Mesenchymal stem cell (in vitro differentiated cells and primary cell): ENCODE results near the gene ZNF236.

ENCODE experiments used
- DNase-seq: peaks from one replicate; pipeline ENCODE4 v3.0.0-alpha.2; 2013
- H2AFZ ChIP-seq: one replicate; pipeline ENCODE4 v1.6.1; 2013; ENCODE audit warnings: low read depth, mild to moderate bottlenecking, control low read depth, inconsistent platforms, low read length, moderate library complexity
- H2AK5ac ChIP-seq: 2 replicates; pipeline ENCODE4 v1.6.1; 2013; ENCODE audit warnings: low read length, moderate library complexity, mild to moderate bottlenecking, inconsistent platforms; ENCODE audit not compliant: severe bottlenecking
- H2BK120ac ChIP-seq: one replicate; pipeline ENCODE4 v1.6.1; 2013; ENCODE audit warnings: low read depth, mild to moderate bottlenecking, inconsistent platforms, low read length, moderate library complexity
- H2BK12ac ChIP-seq, 2 experiments: one replicate each; pipeline ENCODE4 v1.6.1; 2013; ENCODE audit warnings: inconsistent platforms in 2 of 2, low read length in 2 of 2, mild to moderate bottlenecking in 2 of 2, moderate library complexity in 2 of 2, control low read depth in 1 of 2
- H2BK15ac ChIP-seq: one replicate; pipeline ENCODE4 v1.6.1; 2013; ENCODE audit warnings: mild to moderate bottlenecking, low read depth, inconsistent platforms; ENCODE audit not compliant: poor library complexity, severe bottlenecking
- H2BK5ac ChIP-seq: 2 replicates; pipeline ENCODE4 v1.6.1; 2013; ENCODE audit warnings: low read depth, mild to moderate bottlenecking, low read length, control low read depth, inconsistent platforms; ENCODE audit not compliant: poor library complexity, severe bottlenecking
- H3K14ac ChIP-seq, 2 experiments: one replicate each; pipeline ENCODE4 v1.6.1; 2013; ENCODE audit warnings: inconsistent platforms in 2 of 2, low read length in 2 of 2, control low read depth in 1 of 2, mild to moderate bottlenecking in 1 of 2, moderate library complexity in 1 of 2
- H3K18ac ChIP-seq, 2 experiments: one replicate each; pipeline ENCODE4 v1.6.1; 2013; ENCODE audit warnings: inconsistent platforms in 2 of 2, low read length in 2 of 2, control low read depth in 1 of 2, low read depth in 1 of 2, mild to moderate bottlenecking in 1 of 2
- H3K23ac ChIP-seq, 2 experiments: one replicate each; pipeline ENCODE4 v1.6.1; 2013; ENCODE audit warnings: inconsistent platforms in 2 of 2, low read length in 2 of 2, mild to moderate bottlenecking in 2 of 2, moderate library complexity in 2 of 2, control low read depth in 1 of 2
- H3K27ac ChIP-seq: 2 replicates; pipeline ENCODE4 v1.5.1; 2013; ENCODE audit warnings: mild to moderate bottlenecking, moderate library complexity, low read length, control low read depth, inconsistent platforms; ENCODE audit not compliant: poor library complexity, severe bottlenecking
- H3K27me3 ChIP-seq, 2 experiments: 2 replicates each; pipeline versions ENCODE4 v1.6.1 to v1.7.0; 2013; ENCODE audit warnings: low read length in 2 of 2, mild to moderate bottlenecking in 2 of 2, moderate library complexity in 2 of 2, control low read depth in 1 of 2, inconsistent platforms in 1 of 2; ENCODE audit not compliant: control insufficient read depth in 1 of 2, insufficient read depth in 1 of 2
- H3K36me3 ChIP-seq, 2 experiments: 2 replicates each; pipeline versions ENCODE4 v1.6.1 to v1.7.0; 2013; ENCODE audit warnings: low read length in 2 of 2, control low read depth in 1 of 2, inconsistent platforms in 1 of 2, low read depth in 1 of 2, mild to moderate bottlenecking in 1 of 2; ENCODE audit not compliant: insufficient read depth in 2 of 2, control insufficient read depth in 1 of 2
- H3K4ac ChIP-seq, 2 experiments: one replicate each; pipeline ENCODE4 v1.6.1; 2013; ENCODE audit warnings: inconsistent platforms in 2 of 2, low read length in 2 of 2, mild to moderate bottlenecking in 2 of 2, moderate library complexity in 2 of 2, control low read depth in 1 of 2, low read depth in 1 of 2
- H3K4me1 ChIP-seq: 2 replicates; pipeline ENCODE4 v1.6.1; 2013; ENCODE audit warnings: low read depth, low read length, control low read depth; ENCODE audit not compliant: control insufficient read depth, insufficient read depth
- H3K4me2 ChIP-seq: 2 replicates; pipeline ENCODE4 v1.6.1; 2013; ENCODE audit warnings: low read length, mild to moderate bottlenecking, inconsistent platforms; ENCODE audit not compliant: poor library complexity, severe bottlenecking
- H3K4me3 ChIP-seq, 2 experiments: 2 replicates each; pipeline versions ENCODE4 v1.5.1 to v1.7.0; 2013; ENCODE audit warnings: low read length in 2 of 2, mild to moderate bottlenecking in 2 of 2, control low read depth in 1 of 2, low read depth in 1 of 2; ENCODE audit not compliant: insufficient read depth in 1 of 2
- H3K79me1 ChIP-seq: replicated peaks from 2 replicates; pipeline ENCODE4 v1.6.1; 2013; ENCODE audit warnings: mild to moderate bottlenecking, control low read depth, low read length, inconsistent platforms; ENCODE audit not compliant: poor library complexity, severe bottlenecking
- H3K9ac ChIP-seq: 2 replicates; pipeline ENCODE4 v1.7.0; 2013; ENCODE audit warnings: mild to moderate bottlenecking, low read length, moderate library complexity
- H3K9me3 ChIP-seq: 2 replicates; pipeline ENCODE4 v1.7.0; 2013; ENCODE audit warnings: mild to moderate bottlenecking, low read length; ENCODE audit not compliant: control insufficient read depth
- H4K8ac ChIP-seq: one replicate; pipeline ENCODE4 v1.6.1; 2013; ENCODE audit warnings: inconsistent platforms, mild to moderate bottlenecking, low read length, moderate library complexity
- H4K91ac ChIP-seq: one replicate; pipeline ENCODE4 v1.6.1; 2013; ENCODE audit warnings: mild to moderate bottlenecking, low read length, inconsistent platforms
- WGBS: methylation state at CpG from one replicate; pipeline ENCODE4 v1.1.7; 2013; ENCODE audit warnings: mixed read lengths; 5-methylcytosine and 5-hydroxymethylcytosine counted together

The ZNF236 gene

GRCh38 chr18:76842837-76843530 lies 20.6 kb downstream of the ZNF236 start:
- Histone ChIP-seq H3K23ac (no peak overlapping the region), H3K27ac (no peak overlapping the region), H3K36me3 (no peaks in the 10 kb centered on the region), H2BK12ac (no peak overlapping the region), H2AFZ (no peak overlapping the region), H4K8ac (no peak overlapping the region), H2AK5ac (no peak overlapping the region), H3K9me3 (no peaks in the 10 kb centered on the region), H4K91ac (no peak overlapping the region), H3K14ac (no peak overlapping the region), H2BK120ac (peak overlapping the region; percentile 34), H3K79me1 (peaks cover 21% of the 10 kb centered on the region), H3K9ac (no peak overlapping the region), H3K4ac (no peak overlapping the region), H3K18ac (no peak overlapping the region), H3K4me1 (peaks cover 2% of the 10 kb centered on the region), H2BK5ac (no peak overlapping the region), H2BK15ac (no peak overlapping the region), H3K27me3 (no peaks in the 10 kb centered on the region), H3K4me2 (no peak overlapping the region), H3K4me3 (no peak overlapping the region)
- 90% methylated on average over 6 of the region's 6 CpGs for WGBS
- no peak for DNase-seq

- Histone ChIP-seq H2BK12ac (no peak overlapping the region), H4K91ac (no peak overlapping the region), H3K79me1 (peaks cover 21% of the 10 kb centered on the region), H2BK120ac (no peak overlapping the region), H3K23ac (no peak overlapping the region), H3K4me3 (no peak overlapping the region), H3K18ac (no peak overlapping the region), H3K27ac (no peak overlapping the region), H3K9me3 (no peaks in the 10 kb centered on the region), H4K8ac (no peak overlapping the region), H2BK5ac (no peak overlapping the region), H3K4ac (no peak overlapping the region), H3K9ac (no peak overlapping the region), H3K27me3 (no peaks in the 10 kb centered on the region), H3K14ac (no peak overlapping the region), H2BK15ac (no peak overlapping the region), H3K4me1 (peaks cover 2% of the 10 kb centered on the region), H3K36me3 (no peaks in the 10 kb centered on the region), H2AK5ac (no peak overlapping the region), H3K4me2 (no peak overlapping the region), H2AFZ (no peak overlapping the region)
- DNase-seq: no peak
- 100% methylated on average over 3 of the region's 4 CpGs for WGBS
Measured at GRCh38 chr18:76844144-76844543, 21.8 kb downstream of the ZNF236 start.

- Histone ChIP-seq H2BK120ac (no peak overlapping the region), H3K4ac (no peak overlapping the region), H4K91ac (no peak overlapping the region), H3K4me1 (peaks cover 2% of the 10 kb centered on the region), H3K36me3 (no peaks in the 10 kb centered on the region), H3K23ac (no peak overlapping the region), H3K27ac (peak overlapping the region; percentile 2), H3K4me2 (no peak overlapping the region), H2BK5ac (no peak overlapping the region), H2AFZ (no peak overlapping the region), H2AK5ac (no peak overlapping the region), H3K18ac (no peak overlapping the region), H3K9me3 (no peaks in the 10 kb centered on the region), H2BK15ac (no peak overlapping the region), H3K79me1 (peaks cover 21% of the 10 kb centered on the region), H3K9ac (no peak overlapping the region), H3K14ac (no peak overlapping the region), H3K4me3 (no peak overlapping the region), H3K27me3 (no peaks in the 10 kb centered on the region), H2BK12ac (no peak overlapping the region), H4K8ac (no peak overlapping the region)
- 66% methylated on average over 3 of the region's 4 CpGs for WGBS
- DNase-seq: no peak
Measured at GRCh38 chr18:76844742-76845477, 22.6 kb downstream of the ZNF236 start.

GRCh38 chr18:76846217-76846616 lies 23.9 kb downstream of the ZNF236 start:
- no peak overlapping the region for H3K18ac ChIP-seq
- H3K27me3 ChIP-seq: no peaks in the 10 kb centered on the region
- no peak overlapping the region for H2AFZ ChIP-seq
- H3K23ac ChIP-seq: peak overlapping the region in 1 of 2 experiments; percentile 40
- peaks cover 2% of the 10 kb centered on the region for H3K4me1 ChIP-seq
- no peak overlapping the region for H3K9ac ChIP-seq
- 99% methylated on average over 5 of the region's 5 CpGs for WGBS
- no peak overlapping the region for H4K8ac ChIP-seq
- H3K9me3 ChIP-seq: no peaks in the 10 kb centered on the region
- H3K4ac ChIP-seq: peak overlapping the region in 1 of 2 experiments; percentile 22
- H3K36me3 ChIP-seq: peaks cover 0 to 1% of the 10 kb centered on the region in 2 experiments
- no peak overlapping the region for H2AK5ac ChIP-seq
- H3K4me2 ChIP-seq: no peak overlapping the region
- H2BK5ac ChIP-seq: no peak overlapping the region
- peak overlapping the region in 1 of 2 experiments; percentile 75 for H3K14ac ChIP-seq
- H3K79me1 ChIP-seq: peaks cover 22% of the 10 kb centered on the region
- DNase-seq: no peak
- H3K4me3 ChIP-seq: no peak overlapping the region
- H2BK120ac ChIP-seq: no peak overlapping the region
- no peak overlapping the region for H4K91ac ChIP-seq
- no peak overlapping the region for H2BK15ac ChIP-seq
- no peak overlapping the region for H2BK12ac ChIP-seq
- H3K27ac ChIP-seq: no peak overlapping the region
